GM18907 (cell line): ENCODE results near the gene CACNB3.
"Not testable (repeated sequence)": the region's sequence is repeated elsewhere in the genome, so short reads cannot be mapped to it uniquely, and the experiment has no call there.

ENCODE experiments used
- ATAC-seq: cut with Tn5 transposase; IDR thresholded peaks from one replicate; pipeline ENCODE4 v1.9.1; 2021; ENCODE audit warnings: mild to moderate bottlenecking, moderate library complexity; ENCODE audit not compliant: unreplicated experiment

CACNB3 gene

DNA sequence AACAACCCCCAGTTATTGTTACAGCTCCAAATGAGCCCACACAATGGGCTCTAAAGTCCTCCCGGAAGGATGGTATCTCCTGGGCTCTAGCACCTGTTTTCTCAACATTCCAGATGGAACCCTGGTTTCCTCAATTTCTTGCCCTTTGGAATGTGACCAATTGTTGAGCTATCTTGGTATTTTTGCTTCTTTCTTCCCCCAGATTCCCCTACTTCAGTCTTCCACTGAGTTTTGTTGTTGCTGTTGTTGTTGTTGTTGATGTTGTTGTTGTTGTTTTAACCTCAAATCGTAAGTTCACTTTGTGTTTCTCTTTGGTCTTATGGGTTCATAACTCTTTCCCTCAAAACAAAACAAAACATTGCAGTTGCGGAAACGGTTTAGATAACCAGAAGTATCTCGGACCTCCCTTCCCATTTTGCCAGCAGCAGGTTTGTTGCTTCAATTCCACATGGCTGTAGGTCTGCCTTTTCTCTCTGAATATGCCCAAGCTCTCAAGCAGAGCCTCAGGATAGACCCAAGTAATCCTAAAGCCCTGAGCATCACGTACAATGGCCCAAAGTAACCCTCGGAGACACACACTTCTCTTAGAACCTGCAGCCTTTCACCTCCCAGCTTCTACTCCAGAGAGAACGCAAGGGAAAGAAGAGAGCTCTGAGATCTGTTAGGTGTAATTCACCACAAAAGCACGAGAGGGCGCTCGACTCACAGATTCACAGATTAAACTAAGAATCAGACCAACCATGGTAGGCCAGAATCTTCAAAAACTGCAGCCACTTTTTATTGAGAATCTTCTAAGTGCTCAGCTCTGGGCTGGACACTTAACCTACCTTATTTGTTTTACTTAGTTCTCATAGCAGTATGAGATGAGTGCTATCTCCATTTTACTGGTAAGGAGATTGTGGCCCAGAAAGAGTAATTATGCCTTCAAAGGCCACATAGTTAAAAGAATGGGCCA, 34.7 kb downstream of the CACNB3 start:
- peak; percentile 46 for ATAC-seq

GRCh38 chr12:48854488-48854887, 36.2 kb downstream of the CACNB3 start:
- no peak for ATAC-seq

DNA sequence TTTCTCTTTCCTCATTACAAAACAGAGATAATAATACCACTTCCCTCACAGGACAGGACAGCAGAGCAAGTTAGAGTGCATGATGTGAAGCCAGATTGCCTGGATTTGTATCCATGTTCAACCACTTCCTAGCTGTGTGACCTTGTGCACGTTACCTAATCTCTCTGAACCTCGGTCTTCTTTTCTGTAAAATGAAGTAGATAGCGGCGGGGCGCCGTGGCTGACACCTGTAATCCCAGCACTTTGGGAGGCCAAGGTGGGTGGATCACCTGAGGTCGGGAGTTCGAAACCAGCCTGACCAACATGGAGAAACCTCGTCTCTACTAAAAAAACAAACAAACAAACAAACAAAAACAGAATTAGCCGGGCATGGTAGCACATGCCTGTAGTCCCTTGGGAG, 36.6 kb downstream of the CACNB3 start:
- ATAC-seq, result not testable (repeated sequence)

DNA sequence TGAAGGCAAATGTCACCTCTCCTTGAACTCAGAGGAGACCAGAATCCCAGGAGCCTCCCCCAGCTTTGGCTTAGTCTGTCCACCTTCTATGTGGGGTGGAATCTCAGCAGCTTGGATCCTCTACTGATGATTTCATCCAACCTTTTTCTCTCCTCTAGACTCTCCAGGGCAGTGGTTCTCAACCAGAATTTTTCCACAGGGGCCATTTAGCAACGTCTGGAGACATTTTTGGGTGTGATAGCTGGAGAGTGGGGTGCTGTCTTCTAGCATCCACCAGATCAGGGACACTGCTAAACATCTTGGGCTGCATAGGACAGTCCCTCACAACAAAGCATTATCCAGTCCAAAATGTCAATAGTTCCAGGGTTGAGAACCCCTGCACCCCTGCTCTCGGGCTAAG, 38.1 kb downstream of the CACNB3 start:
- ATAC-seq, result no peak

GRCh38 chr12:48857278-48857994, 39.1 kb downstream of the CACNB3 start:
- no peak for ATAC-seq

- no peak for ATAC-seq
Measured at GRCh38 chr12:48858043-48858442, 39.7 kb downstream of the CACNB3 start.

- ATAC-seq, result no peak
Measured at GRCh38 chr12:48859607-48860006, 41.3 kb downstream of the CACNB3 start.

- not testable (repeated sequence) for ATAC-seq
Measured at GRCh38 chr12:48860236-48860635, 41.9 kb downstream of the CACNB3 start.

GRCh38 chr12:48861111-48861510, 42.8 kb downstream of the CACNB3 start:
- no peak for ATAC-seq

DNA sequence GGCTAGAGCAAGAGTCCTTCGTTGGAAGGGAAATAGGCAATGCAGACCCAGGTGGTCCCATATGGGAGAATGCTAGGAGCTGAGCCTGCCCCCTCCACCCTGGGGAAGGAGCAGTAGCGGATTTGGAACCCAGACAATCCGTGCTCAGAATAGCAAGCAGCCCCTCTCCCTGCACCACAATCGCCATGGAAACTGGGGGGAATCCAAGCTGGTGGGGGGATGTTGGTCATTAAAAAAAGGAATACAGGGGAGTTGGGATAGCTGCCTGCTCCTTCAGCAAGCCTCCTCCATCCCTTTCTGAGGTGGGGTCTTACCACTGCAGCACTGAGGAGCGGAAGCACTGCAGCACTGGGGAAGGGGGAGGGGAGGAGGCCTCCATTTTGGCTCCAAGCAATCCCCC, 44.5 kb downstream of the CACNB3 start:
- ATAC-seq, result no peak

DNA sequence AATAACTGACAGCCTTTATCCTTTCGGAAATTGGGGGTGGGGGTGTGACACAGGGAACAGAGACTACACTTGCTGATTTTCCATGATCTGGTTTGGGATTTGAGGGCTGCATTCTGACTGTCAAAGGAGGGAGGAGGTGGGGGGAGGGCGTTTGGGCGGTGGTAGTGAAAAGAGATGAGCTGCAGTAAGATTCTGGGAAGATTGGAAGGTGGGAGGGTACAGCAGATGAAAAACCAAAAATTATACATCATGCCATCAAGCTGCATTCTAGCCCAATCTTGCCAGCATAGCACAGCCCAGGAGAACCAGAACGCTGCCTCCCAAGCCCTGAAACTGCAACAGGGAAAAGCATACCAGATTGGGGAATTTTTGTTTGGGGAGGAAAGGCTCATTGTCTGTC, 45.0 kb downstream of the CACNB3 start:
- no peak for ATAC-seq

DNA sequence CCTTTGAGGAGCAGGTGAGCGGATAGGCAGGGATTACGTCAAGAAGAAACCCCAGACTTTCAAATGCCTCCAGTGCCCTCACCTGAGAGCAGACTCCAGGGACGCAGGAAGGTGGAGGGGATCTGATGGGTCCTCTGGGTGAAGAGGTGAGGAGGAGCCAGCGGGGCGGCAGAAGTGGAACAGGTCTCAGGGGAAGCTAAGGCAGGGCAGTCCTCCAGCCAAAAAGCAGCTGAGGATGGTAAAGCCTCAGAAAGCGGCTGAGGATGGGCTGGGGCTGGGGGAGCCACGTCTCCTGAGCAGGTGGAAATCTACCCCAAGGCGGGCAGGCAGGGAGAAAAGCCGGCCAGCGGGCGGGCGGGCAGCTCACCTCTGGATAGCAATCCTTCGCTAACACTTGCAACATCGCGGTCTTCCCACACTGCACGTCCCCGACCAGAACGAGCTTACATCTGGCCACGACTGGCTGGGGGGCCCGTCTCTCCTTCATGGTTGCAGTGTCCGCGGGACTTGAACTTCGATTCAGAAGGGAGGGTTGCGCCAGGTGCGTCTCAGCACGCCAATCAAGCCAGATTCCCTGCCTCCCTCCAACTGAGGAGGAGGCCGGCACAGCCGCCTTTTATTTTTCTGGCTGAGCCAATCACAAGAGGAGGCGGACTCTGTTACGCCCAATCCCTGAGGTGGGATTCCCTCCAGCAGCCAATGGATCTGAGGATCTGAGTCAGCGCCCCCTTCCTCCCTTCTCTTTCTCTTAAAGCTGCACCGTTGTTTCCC, 47.2 kb downstream of the CACNB3 start, which contains the start of gene RND1:
Gene RND1 (minus strand): TSS at position 590 of the 771 bp plus-strand sequence. CDS start 103 bp downstream, at position 487.
- ATAC-seq, result peak; percentile 89

- no peak for ATAC-seq
Measured at GRCh38 chr12:48866052-48866711, 47.9 kb downstream of the CACNB3 start.

GRCh38 chr12:48868451-48868850, 50.2 kb downstream of the CACNB3 start:
- no peak for ATAC-seq

DNA sequence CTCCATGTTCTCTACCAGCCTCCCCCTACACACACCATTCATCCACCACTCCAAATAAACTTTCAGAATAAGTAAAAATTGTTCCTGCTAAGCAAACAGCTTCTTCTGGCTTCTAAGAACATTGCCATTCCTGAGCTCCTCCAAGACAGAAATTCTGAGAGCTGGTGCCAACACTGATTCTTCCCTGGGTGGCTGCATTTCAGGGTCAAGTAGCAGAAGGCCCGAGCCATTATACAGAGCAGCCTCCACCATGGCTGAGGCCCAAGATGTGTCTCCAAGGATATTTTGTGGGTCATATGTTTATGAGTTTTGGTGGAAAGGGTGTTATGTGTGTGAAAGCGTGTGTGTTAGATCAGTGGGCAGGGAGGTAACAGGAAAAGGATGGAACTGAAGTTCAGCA, 50.9 kb downstream of the CACNB3 start:
- no peak for ATAC-seq

DNA sequence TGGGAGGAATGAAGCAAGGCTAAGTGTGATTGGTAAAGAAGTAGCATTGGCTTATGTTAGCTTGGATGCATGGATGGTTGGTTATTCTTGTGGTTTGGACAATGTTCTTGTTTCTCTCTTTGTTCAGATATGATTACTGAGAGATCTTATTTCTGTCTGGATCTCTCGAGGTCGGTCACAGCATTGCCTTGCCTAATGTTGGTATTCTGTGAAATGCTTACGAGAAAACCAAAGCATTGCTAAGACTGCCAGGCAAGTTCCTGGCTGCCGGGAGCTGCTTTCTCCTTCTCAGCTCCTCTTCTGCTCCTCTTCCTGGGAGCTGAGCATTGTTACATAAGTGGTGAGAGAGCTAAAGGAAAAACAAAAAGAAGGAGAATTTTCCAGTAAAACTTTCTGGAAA, 54.8 kb downstream of the CACNB3 start:
- no peak for ATAC-seq

DNA sequence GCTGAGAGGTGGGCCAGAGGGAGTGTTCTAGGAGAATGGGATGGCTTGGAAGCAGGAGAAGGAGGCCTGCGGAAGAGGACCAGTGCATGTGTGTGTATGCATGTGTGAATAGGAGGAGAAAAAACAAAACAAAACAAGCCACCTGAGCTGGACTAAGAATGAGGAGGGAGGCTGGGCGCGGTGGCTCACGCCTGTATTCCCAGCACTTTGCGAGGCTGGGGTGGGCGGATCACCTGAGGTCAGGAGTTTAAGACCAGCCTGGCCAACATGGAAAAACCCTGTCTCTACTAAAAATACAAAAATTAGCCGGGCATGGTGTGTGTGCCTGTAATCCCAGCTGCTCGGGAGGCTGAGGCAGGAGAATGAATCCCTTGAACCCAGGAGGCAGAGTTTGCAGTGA, 55.2 kb downstream of the CACNB3 start:
- not testable (repeated sequence) for ATAC-seq

GRCh38 chr12:48875944-48876515, 57.7 kb downstream of the CACNB3 start:
- no peak for ATAC-seq
